ENCODE measurements around the gene UBQLN3.

DNA sequence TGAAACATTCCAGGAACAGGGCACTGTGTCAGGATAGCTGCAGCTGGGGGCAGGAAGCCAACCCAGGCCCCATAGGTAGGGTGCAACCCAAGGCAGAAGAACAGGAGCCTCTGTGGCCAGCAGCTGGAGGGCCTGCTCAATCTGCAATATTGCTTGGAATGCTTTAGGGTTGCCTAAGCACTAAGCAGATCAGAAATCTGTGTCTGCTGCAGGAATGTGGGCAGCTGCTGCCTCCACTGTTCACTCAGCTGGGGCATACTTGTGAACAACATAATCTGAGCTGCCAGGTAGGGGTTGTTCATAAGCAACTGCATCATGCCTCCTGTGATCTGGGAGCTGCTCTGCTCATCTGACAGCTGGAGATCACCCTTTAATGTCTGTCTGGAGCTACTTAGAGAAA, 5.1 kb upstream of the UBQLN3 start:
- TF ChIP-seq NR2C2 (IDR thresholded peaks at IDR 0.05; ENCODE audit: borderline replicate concordance, control insufficient read depth, insufficient read length, low read depth) (no peak), POLR2A (IDR thresholded peaks at IDR 0.05; ENCODE audit: low read depth, low read length) (no peak), POLR2AphosphoS5 (IDR thresholded peaks at IDR 0.05; ENCODE audit: low read length) (no peak), ESRRA (IDR thresholded peaks at IDR 0.05; ENCODE audit: low read length) (no peak), EP300 (IDR thresholded peaks at IDR 0.05; ENCODE audit: borderline replicate concordance in 1 of 2, control insufficient read depth in 1 of 2, low read depth in 2 of 2, low read length in 2 of 2) (no peak), CHD4 (IDR thresholded peaks at IDR 0.05) (no peak), RFX5 (IDR thresholded peaks at IDR 0.05; ENCODE audit: low read depth, low read length) (no peak), YBX1 (IDR thresholded peaks at IDR 0.05) (no peak), SP1 (IDR thresholded peaks at IDR 0.05; ENCODE audit: low read depth, low read length) (no peak), TAF1 (IDR thresholded peaks at IDR 0.05; ENCODE audit: borderline replicate concordance, low read depth, low read length) (no peak)
- TF ChIP-seq, protein P1, sequence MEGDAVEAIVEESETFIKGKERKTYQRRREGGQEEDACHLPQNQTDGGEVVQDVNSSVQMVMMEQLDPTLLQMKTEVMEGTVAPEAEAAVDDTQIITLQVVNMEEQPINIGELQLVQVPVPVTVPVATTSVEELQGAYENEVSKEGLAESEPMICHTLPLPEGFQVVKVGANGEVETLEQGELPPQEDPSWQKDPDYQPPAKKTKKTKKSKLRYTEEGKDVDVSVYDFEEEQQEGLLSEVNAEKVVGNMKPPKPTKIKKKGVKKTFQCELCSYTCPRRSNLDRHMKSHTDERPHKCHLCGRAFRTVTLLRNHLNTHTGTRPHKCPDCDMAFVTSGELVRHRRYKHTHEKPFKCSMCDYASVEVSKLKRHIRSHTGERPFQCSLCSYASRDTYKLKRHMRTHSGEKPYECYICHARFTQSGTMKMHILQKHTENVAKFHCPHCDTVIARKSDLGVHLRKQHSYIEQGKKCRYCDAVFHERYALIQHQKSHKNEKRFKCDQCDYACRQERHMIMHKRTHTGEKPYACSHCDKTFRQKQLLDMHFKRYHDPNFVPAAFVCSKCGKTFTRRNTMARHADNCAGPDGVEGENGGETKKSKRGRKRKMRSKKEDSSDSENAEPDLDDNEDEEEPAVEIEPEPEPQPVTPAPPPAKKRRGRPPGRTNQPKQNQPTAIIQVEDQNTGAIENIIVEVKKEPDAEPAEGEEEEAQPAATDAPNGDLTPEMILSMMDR (IDR thresholded peaks at IDR 0.05 in 2 of 3, conservative IDR thresholded peaks at IDR 0.05 in 1 of 3; ENCODE audit: control insufficient read depth in 2 of 3, extremely low read depth in 1 of 3, insufficient read depth in 1 of 3, low read depth in 3 of 3, low read length in 3 of 3): no peak
- TF ChIP-seq, protein P2, sequence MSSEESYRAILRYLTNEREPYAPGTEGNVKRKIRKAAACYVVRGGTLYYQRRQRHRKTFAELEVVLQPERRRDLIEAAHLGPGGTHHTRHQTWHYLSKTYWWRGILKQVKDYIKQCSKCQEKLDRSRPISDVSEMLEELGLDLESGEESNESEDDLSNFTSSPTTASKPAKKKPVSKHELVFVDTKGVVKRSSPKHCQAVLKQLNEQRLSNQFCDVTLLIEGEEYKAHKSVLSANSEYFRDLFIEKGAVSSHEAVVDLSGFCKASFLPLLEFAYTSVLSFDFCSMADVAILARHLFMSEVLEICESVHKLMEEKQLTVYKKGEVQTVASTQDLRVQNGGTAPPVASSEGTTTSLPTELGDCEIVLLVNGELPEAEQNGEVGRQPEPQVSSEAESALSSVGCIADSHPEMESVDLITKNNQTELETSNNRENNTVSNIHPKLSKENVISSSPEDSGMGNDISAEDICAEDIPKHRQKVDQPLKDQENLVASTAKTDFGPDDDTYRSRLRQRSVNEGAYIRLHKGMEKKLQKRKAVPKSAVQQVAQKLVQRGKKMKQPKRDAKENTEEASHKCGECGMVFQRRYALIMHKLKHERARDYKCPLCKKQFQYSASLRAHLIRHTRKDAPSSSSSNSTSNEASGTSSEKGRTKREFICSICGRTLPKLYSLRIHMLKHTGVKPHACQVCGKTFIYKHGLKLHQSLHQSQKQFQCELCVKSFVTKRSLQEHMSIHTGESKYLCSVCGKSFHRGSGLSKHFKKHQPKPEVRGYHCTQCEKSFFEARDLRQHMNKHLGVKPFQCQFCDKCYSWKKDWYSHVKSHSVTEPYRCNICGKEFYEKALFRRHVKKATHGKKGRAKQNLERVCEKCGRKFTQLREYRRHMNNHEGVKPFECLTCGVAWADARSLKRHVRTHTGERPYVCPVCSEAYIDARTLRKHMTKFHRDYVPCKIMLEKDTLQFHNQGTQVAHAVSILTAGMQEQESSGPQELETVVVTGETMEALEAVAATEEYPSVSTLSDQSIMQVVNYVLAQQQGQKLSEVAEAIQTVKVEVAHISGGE (CRISPR knock-in tag; IDR thresholded peaks at IDR 0.05): no peak
